ENCODE data around the gene ZEB2.

Gene ZEB2

GRCh38 chr2:144481109-144481508, 38.8 kb downstream of the ZEB2 start:
- DNase-seq (ENCODE audit: low read depth), result no peak
- no peak for TF ChIP-seq CTCF (IDR thresholded peaks at IDR 0.05; ENCODE audit: insufficient read depth, low read depth, low read length, missing control alignments)
- no peak overlapping the region for H3K4me3 ChIP-seq (ENCODE audit: low read depth, low read length)

GRCh38 chr2:144480285-144480684, 39.6 kb downstream of the ZEB2 start:
- TF ChIP-seq CTCF (IDR thresholded peaks at IDR 0.05; ENCODE audit: insufficient read depth, low read depth, low read length, missing control alignments), result no peak
- H3K4me3 ChIP-seq (ENCODE audit: low read depth, low read length), result no peak overlapping the region
- no peak for DNase-seq (ENCODE audit: low read depth)

GRCh38 chr2:144479659-144480058, 40.3 kb downstream of the ZEB2 start:
- no peak for TF ChIP-seq CTCF (IDR thresholded peaks at IDR 0.05; ENCODE audit: insufficient read depth, low read depth, low read length, missing control alignments)
- peak; percentile 16 for DNase-seq (ENCODE audit: low read depth)
- H3K4me3 ChIP-seq (ENCODE audit: low read depth, low read length), result no peak overlapping the region

GRCh38 chr2:144479138-144479537, 40.8 kb downstream of the ZEB2 start:
- no peak for TF ChIP-seq CTCF (IDR thresholded peaks at IDR 0.05; ENCODE audit: insufficient read depth, low read depth, low read length, missing control alignments)
- DNase-seq (ENCODE audit: low read depth), result no peak
- no peak overlapping the region for H3K4me3 ChIP-seq (ENCODE audit: low read depth, low read length)

GRCh38 chr2:144477957-144478311, 42.0 kb downstream of the ZEB2 start:
- no peak for TF ChIP-seq CTCF (IDR thresholded peaks at IDR 0.05; ENCODE audit: insufficient read depth, low read depth, low read length, missing control alignments)
- no peak for DNase-seq (ENCODE audit: low read depth)
- no peak overlapping the region for H3K4me3 ChIP-seq (ENCODE audit: low read depth, low read length)

GRCh38 chr2:144477281-144477956, 42.5 kb downstream of the ZEB2 start:
- TF ChIP-seq CTCF (IDR thresholded peaks at IDR 0.05; ENCODE audit: insufficient read depth, low read depth, low read length, missing control alignments), result no peak
- no peak for DNase-seq (ENCODE audit: low read depth)
- no peak overlapping the region for H3K4me3 ChIP-seq (ENCODE audit: low read depth, low read length)

- DNase-seq (ENCODE audit: low read depth), result no peak
These were observed 43.2 kb downstream of the ZEB2 start for GRCh38 chr2:144476682-144477081.

More at GRCh38 chr2:144476682-144477081, 43.2 kb downstream of the ZEB2 start:
- H3K4me3 ChIP-seq (ENCODE audit: low read depth, low read length), result no peak overlapping the region
- no peak for TF ChIP-seq CTCF (IDR thresholded peaks at IDR 0.05; ENCODE audit: insufficient read depth, low read depth, low read length, missing control alignments)

All from GM12865 (cell line).